ENCODE data around the gene PBXIP1.

The PBXIP1 gene

DNA sequence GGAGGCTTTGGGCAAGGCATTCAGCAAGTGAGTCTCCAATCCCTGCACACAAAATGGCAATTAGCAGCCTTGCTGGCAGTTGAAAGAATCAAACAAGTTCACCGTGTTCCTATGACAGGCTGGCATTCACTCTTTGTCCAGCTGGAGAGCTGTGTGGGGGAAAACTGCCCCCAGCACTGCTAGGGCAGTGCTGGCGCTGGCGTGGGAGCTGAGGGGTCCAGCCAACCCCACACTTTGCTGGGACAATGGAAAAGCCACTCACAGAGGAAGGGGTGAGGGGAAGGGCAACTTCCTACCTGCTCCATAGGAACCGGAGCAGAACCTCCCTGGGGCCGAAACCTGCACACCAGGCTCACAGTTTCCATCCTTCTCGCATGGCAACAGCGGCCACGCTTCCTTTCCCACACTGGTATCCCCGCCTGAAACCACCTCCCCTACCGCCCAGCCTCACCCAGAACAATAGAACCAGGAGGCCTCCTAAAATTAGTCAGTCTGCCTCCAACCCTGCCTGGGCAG lies 59.1 kb downstream of the PBXIP1 start:
- no peak overlapping the region for H3K4me3 ChIP-seq (replicated peaks; ENCODE audit: low read depth, low read length)
- H3K27me3 ChIP-seq (replicated peaks; ENCODE audit: control insufficient read depth, insufficient read depth, low read length) = no peaks in the 10 kb centered on the region
- no peaks in the 10 kb centered on the region for H3K36me3 ChIP-seq (ENCODE audit: control insufficient read depth, insufficient read depth, low read length)
- TF ChIP-seq, protein P1, sequence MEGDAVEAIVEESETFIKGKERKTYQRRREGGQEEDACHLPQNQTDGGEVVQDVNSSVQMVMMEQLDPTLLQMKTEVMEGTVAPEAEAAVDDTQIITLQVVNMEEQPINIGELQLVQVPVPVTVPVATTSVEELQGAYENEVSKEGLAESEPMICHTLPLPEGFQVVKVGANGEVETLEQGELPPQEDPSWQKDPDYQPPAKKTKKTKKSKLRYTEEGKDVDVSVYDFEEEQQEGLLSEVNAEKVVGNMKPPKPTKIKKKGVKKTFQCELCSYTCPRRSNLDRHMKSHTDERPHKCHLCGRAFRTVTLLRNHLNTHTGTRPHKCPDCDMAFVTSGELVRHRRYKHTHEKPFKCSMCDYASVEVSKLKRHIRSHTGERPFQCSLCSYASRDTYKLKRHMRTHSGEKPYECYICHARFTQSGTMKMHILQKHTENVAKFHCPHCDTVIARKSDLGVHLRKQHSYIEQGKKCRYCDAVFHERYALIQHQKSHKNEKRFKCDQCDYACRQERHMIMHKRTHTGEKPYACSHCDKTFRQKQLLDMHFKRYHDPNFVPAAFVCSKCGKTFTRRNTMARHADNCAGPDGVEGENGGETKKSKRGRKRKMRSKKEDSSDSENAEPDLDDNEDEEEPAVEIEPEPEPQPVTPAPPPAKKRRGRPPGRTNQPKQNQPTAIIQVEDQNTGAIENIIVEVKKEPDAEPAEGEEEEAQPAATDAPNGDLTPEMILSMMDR (IDR thresholded peaks at IDR 0.05; ENCODE audit: insufficient read depth, low read length, poor library complexity, severe bottlenecking) = no peak
- DNase-seq (ENCODE audit: extremely low read depth, insufficient read length) = no peak

DNA sequence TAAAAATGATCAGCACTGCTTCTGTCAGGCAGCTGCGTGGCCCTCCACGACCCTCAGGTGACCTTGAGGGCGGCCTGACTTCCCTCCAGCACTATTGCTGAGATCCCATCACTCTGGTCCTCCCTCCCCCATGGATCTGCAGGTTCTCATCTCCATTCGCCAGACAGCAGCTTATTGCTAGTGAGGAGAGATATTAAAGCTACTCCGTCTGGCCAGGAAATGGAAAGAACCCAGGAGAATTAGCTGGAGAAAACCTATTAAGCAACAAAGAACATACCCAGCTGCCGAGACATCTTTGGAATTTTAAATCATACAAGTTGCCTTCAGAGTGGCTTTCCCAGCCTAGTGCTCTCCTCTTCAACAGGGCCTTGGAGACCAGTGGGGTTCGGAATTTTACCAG lies 60.1 kb downstream of the PBXIP1 start:
- DNase-seq (ENCODE audit: extremely low read depth, insufficient read length) = no peak
- TF ChIP-seq, protein P1 (IDR thresholded peaks at IDR 0.05; ENCODE audit: insufficient read depth, low read length, poor library complexity, severe bottlenecking) = no peak
- Histone ChIP-seq H3K4me3 (replicated peaks; ENCODE audit: low read depth, low read length) (no peak overlapping the region), H3K27me3 (replicated peaks; ENCODE audit: control insufficient read depth, insufficient read depth, low read length) (no peaks in the 10 kb centered on the region), H3K36me3 (ENCODE audit: control insufficient read depth, insufficient read depth, low read length) (no peaks in the 10 kb centered on the region)
